Left lung (tissue), 10 donors: Measurements from ENCODE around the gene EHMT2. TPM values are rescaled to one million over a fixed set of nuclear protein-coding genes. Genes with fewer than 3 reads are reported as not detected.

ENCODE experiments used
- ATAC-seq: fragments of 200-7000 bp; cut with Tn5 transposase; one replicate; pipeline ENCODE4 v1.9.1; 2020; ENCODE audit warnings: moderate library complexity
- DNase-seq, 4 donors: peaks; one replicate each; pipeline ENCODE4 v3.0.0-alpha.2; 2013 to 2020
- H3K27ac ChIP-seq, 2 donors: fragments of 200-600 bp; sonication (generic) in 1 of 2; one replicate each; pipeline versions ENCODE4 v1.5.0 to v1.8.0; 2020 to 2021
- H3K27me3 ChIP-seq, 2 donors: fragments of 200-600 bp; sonication (generic) in 1 of 2; one replicate each; pipeline versions ENCODE4 v1.5.0 to v1.8.0; 2020 to 2021
- H3K36me3 ChIP-seq, 2 donors: fragments of 200-600 bp; sonication (generic) in 1 of 2; one replicate each; pipeline versions ENCODE4 v1.5.0 to v1.8.0; 2020 to 2021
- H3K4me1 ChIP-seq, 2 donors: fragments of 200-600 bp; one replicate each; pipeline ENCODE4 v1.8.0; 2021
- H3K4me3 ChIP-seq, 2 donors: fragments of 200-600 bp; sonication (generic) in 1 of 2; one replicate each; pipeline versions ENCODE4 v1.5.0 to v1.8.0; 2020 to 2021; ENCODE audit warnings: mild to moderate bottlenecking in 1 of 2
- H3K9me3 ChIP-seq, 2 donors: fragments of 200-600 bp; sonication (generic) in 1 of 2; one replicate each; pipeline versions ENCODE4 v1.5.0 to v1.8.0; 2020 to 2021
- intact Hi-C, 2 donors: fragments of 100-400 bp; cut with DNase I; formaldehyde crosslinking; loops; one replicate each; pipeline versions ENCODE4 v1.11.2 to v1.14.2; 2022
- polyA plus RNA-seq, 6 donors: library from polyadenylated mRNA; unstranded; fragments of 120-200 nt; gene quantifications; one replicate each; pipeline ENCODE4 v1.2.1, GENCODE V29; 2013; ENCODE audit not compliant: insufficient read length in 6 of 6
- total RNA-seq, 2 donors: library from RNA; stranded (reverse); fragmentation: NEBNext Ultra II Directional; extraction: Animal tissue kit (Norgen Biotek cat#: 25700); gene quantifications; one replicate each; pipeline ENCODE4 v1.2.1, GENCODE V29; 2021
- TF ChIP-seq, protein P1 (sequence below), 2 donors: fragments of 200-600 bp; sonication (generic) in 1 of 2; IDR thresholded peaks; one replicate each; pipeline versions ENCODE4 v1.5.0 to v1.8.0; 2021; ENCODE audit warnings: antibody characterized with exemption in 2 of 2
- donor health status: DM: no; HTN: yes; CAD: no.
- donor health status: DM: no; HTN: no; CAD: no.

The EHMT2 gene
- total and polyA plus RNA-seq, 8 donors = 41.0 to 85.0 (median 75.3) TPM

DNA sequence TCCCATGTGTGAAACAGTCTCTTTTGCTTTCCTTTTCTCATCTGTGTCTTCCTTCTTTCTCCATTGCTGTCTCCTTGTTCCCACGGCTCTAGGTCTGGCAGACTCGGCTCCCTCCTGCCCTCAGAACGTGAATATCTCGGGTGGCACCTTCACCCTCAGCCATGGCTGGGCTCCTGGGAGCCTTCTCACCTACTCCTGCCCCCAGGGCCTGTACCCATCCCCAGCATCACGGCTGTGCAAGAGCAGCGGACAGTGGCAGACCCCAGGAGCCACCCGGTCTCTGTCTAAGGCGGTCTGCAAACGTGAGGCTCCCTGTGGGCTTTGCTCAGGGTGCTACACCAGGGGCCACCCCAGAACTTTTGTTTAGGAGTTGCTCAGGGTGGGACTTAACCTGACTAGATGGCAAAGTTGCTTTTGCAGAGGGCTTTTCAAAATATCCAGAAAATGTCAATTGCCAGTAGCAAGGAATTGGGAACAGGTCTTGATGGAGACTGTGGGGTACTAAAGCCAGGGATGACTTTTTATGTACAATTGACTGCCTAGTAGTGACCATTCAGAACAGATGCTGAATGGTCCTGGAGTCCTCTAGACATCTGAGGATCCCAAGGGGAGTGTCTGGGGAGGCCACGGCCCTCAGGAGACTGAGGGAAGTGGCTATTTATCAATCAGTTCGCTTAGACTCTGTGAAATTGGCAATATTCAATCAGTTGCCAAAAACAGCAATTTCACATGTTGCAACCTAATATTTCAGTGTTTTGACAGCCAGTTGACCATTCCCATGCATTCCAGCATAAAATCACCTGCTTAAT lies 30.6 kb upstream of the EHMT2 start:
- TF ChIP-seq, protein P1, sequence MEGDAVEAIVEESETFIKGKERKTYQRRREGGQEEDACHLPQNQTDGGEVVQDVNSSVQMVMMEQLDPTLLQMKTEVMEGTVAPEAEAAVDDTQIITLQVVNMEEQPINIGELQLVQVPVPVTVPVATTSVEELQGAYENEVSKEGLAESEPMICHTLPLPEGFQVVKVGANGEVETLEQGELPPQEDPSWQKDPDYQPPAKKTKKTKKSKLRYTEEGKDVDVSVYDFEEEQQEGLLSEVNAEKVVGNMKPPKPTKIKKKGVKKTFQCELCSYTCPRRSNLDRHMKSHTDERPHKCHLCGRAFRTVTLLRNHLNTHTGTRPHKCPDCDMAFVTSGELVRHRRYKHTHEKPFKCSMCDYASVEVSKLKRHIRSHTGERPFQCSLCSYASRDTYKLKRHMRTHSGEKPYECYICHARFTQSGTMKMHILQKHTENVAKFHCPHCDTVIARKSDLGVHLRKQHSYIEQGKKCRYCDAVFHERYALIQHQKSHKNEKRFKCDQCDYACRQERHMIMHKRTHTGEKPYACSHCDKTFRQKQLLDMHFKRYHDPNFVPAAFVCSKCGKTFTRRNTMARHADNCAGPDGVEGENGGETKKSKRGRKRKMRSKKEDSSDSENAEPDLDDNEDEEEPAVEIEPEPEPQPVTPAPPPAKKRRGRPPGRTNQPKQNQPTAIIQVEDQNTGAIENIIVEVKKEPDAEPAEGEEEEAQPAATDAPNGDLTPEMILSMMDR (IDR thresholded peaks at IDR 0.05) = no peak
- Histone ChIP-seq H3K9me3 (no peaks in the 10 kb centered on the region), H3K36me3 (no peaks in the 10 kb centered on the region), H3K27me3 (no peaks in the 10 kb centered on the region), H3K27ac (peak overlapping the region; percentile 59 to 66), H3K4me3 (peak overlapping the region; percentile 18 to 44), H3K4me1 (peaks cover 0 to 18% of the 10 kb centered on the region in 2 donors)
- no peak for DNase-seq
- ATAC-seq = peak; percentile 24
- intact Hi-C loops = no loop called here

DNA sequence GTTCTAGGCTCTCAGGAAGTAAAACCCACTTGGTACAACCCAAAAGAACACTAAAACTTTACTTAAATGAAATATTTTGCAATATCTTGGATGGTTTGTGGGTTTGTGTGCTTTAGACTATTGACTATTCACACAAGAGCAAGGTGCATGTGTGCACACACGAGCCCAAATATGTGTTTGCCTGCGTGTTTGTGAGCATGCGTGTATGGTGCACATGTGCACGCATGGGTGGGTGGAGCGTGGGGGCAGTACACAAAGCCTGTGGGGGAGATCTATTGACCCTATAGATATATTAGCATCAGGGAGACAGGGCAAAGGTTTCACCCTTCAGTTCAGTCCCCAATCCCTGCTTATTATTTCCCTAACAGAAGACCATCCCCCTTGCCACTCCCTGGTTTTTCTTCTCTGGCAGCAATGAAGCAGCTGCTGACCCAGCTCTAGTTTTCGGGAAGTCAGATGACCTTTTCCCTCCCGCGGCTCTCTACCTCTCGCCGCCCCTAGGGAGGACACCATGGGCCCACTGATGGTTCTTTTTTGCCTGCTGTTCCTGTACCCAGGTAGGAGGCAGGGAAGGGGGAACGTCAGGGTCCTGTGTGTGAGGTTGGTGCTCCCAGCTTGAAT lies 29.9 kb upstream of the EHMT2 start, which contains the start of gene C2:
TSS of gene C2 (plus strand) at position 476 of the 621 bp plus-strand sequence. CDS start at position 512, 36 bp downstream.
- Histone ChIP-seq H3K27me3 (no peaks in the 10 kb centered on the region), H3K27ac (peak within 1 kb of the TSS; percentile 59 to 66), H3K4me1 (peaks cover 0 to 18% of the 10 kb centered on the region in 2 donors), H3K4me3 (peak within 1 kb of the TSS; percentile 18 to 44), H3K9me3 (no peaks in the 10 kb centered on the region), H3K36me3 (no peaks in the 10 kb centered on the region)
- TF ChIP-seq, protein P1 (IDR thresholded peaks at IDR 0.05) = no peak
- peak; percentile 74 for ATAC-seq
- peak in 1 of 4 donors; percentile 40 for DNase-seq
- intact Hi-C loops = no loop called here

DNA sequence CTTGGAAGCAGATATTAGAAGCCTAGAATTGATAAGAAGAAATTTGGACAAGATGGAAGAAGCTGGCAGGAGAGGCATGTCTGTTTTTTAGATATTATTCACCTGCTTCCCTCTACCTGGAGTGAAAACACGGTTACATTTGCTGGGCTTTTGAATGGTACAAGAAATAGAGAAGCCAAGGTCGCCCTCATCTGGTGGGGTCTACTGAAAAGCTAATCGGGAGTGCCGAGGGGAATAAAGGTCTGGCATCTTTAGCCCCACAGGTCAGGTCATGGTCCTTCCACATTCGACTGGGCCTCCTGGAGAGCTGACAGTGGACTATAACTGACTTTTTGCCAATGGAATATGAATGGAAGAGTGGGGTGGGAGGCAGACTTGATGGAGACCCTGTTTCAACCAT lies 25.4 kb upstream of the EHMT2 start:
- H3K36me3 ChIP-seq = no peaks in the 10 kb centered on the region
- peak; percentile 12 for ATAC-seq
- peaks cover 0 to 16% of the 10 kb centered on the region in 2 donors for H3K4me1 ChIP-seq

DNA sequence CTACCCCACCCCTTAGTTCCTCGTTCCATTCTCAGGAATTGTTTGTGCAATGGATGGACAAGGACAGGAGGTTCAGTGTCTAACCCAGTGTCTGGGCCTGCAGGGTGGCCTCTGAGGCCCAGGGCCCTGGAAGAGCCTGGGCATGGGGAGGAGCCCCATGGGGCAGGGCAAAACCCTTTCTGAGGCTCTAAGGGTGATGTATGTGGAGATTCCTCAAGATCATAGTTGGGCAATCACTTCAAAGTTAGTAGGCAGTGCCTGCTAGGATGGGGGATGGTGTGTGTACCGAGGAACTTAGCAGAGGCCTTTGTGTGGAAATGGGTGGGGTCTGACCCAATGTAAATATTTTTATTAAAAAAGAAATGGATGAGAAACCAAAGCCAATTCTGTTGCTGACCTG lies 23.3 kb upstream of the EHMT2 start:
- no peak for DNase-seq
- Histone ChIP-seq H3K27ac (peak overlapping the region in 1 of 2 donors; percentile 35), H3K4me1 (peaks cover 0 to 11% of the 10 kb centered on the region in 2 donors), H3K4me3 (no peak overlapping the region), H3K27me3 (no peaks in the 10 kb centered on the region), H3K36me3 (no peaks in the 10 kb centered on the region), H3K9me3 (no peaks in the 10 kb centered on the region)
- TF ChIP-seq, protein P1 (IDR thresholded peaks at IDR 0.05) = no peak
- peak; percentile 91 for ATAC-seq
- intact Hi-C loops = no loop called here

More for the DNA sequence above, 25.4 kb upstream of the EHMT2 start:
- intact Hi-C loops = no loop called here
- Histone ChIP-seq H3K9me3 (no peaks in the 10 kb centered on the region), H3K27ac (no peak overlapping the region), H3K27me3 (no peaks in the 10 kb centered on the region), H3K4me3 (no peak overlapping the region)
- DNase-seq = no peak
- TF ChIP-seq, protein P1 (IDR thresholded peaks at IDR 0.05) = peak in 1 of 2 donors; percentile 14
